Measurements from ENCODE around the gene FOXN3.

The FOXN3 gene

DNA sequence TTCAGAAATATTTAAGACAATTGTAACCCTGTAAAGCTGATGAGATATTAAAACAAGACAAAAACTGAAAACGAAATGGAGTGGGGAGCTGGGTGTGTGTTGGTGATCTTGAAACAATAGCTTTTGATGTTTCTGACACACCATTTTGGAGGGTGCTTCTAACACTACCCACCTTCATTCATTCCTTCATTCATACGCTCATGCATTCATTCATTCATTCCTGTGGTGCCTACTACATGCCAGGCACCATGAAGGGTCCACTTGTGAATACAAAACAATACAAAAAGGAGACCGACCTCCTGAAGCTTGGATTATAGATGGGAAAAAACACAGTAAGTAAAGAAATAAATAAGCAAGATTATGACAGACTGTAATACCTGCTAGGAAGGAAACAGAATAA is 60.5 kb downstream of the FOXN3 start:
- DNase-seq, result no peak

DNA sequence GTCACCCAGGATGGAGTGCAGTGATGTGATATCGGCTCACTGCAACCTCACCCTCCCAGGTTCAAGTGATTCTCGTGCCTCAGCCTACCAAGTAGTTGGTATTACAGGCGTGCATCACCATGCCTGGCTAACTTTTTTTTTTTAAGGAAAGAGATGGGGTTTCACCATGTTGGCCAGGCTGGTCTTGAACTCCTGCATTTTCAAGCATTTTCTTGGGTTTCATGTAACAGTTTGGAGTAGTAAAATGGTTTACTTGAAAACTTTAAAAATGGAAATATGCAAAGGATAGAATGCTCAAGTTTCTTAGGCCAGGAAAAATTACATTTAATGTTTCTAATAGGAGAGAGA is 63.3 kb downstream of the FOXN3 start:
- no peak for DNase-seq

- DNase-seq, result no peak
Observed at GRCh38 chr14:89352976-89353765, 63.9 kb downstream of the FOXN3 start.

- no peak for DNase-seq
Observed at GRCh38 chr14:89351516-89352404, 65.3 kb downstream of the FOXN3 start.

- DNase-seq, result no peak
Observed at GRCh38 chr14:89351221-89351515, 65.9 kb downstream of the FOXN3 start.

DNA sequence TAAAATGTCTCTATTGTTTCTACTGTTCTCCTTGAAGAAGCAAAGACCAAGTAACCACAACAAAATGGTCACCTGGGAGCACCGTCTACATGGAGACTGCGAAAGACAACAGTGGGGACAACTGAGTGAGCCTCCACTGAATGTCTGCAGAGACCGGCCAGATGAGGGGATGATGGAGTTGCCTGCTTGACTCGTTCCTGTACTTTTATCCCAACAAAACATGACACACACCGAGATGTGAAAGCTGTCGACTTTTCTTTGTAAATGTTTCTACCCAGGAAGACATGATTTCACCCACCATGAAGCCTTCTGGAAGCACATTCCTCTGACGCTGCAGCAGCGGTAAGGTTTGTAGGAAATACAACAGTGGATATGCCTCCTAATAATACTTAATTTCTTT is 66.9 kb downstream of the FOXN3 start:
- DNase-seq, result no peak

DNA sequence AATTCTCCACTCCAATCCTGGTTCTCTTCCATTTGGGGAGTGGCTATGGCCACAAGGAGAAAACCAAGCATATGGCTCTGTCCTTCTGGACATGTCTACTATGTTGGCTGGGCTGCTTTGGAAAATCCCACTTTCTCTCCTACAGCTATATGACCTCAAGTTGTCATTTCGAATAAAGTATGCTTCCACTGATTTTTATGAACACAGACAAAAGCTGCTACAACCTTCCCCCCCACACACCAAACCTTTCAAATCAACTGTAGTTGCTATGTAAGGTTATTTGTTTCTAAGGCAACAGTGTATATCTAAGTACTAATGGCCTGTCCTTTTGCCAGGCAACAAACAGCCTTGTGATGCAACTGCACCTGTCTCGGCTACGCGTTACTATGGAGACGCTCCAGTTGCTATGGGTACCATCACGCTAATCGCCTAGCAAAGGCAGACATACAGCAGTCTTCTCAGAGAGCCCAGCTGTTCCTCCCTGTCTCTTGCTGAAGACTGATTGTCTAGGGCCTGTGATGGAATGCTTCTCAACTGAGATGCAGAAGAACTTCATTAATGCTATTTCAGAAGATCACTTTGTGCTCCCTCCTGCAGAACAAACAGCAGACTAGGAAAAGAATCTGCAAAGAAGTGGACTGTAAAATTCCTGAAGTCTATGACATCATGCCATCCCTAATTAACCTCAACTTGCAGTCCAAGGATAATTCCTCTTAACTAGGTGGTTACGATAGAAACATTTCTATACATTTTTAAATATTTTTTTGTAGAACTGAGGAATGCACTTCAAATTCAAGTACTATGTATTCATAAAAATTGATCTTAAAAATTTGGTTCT is 67.6 kb downstream of the FOXN3 start:
- DNase-seq, result peak; percentile 68 to 85

- no peak for DNase-seq
Observed at GRCh38 chr14:89348722-89349121, 68.3 kb downstream of the FOXN3 start.

GRCh38 chr14:89347885-89348284 is 69.1 kb downstream of the FOXN3 start:
- no peak for DNase-seq

DNA sequence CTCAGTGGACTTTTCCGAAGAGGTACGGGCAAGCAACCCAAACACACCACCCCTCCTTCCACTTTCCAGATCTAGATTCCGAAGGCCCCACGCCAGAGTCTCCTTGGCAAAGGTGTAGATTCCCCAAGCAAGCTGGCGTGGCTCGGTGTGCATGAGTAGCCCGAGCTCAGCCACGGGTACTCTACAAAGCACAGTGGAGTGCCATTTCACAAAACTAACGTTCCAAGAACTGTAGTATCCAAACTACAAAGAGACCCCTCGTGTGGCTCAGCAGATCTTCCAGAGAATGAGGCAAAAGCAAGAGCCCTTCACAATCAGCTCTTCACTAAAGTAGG is 72.1 kb downstream of the FOXN3 start:
- DNase-seq, result no peak

- no peak for DNase-seq
Observed at GRCh38 chr14:89343356-89343755, 73.7 kb downstream of the FOXN3 start.

GRCh38 chr14:89342049-89342448 is 75.0 kb downstream of the FOXN3 start:
- DNase-seq, result no peak

- DNase-seq, result no peak
Observed at GRCh38 chr14:89340200-89341181, 76.5 kb downstream of the FOXN3 start.

DNA sequence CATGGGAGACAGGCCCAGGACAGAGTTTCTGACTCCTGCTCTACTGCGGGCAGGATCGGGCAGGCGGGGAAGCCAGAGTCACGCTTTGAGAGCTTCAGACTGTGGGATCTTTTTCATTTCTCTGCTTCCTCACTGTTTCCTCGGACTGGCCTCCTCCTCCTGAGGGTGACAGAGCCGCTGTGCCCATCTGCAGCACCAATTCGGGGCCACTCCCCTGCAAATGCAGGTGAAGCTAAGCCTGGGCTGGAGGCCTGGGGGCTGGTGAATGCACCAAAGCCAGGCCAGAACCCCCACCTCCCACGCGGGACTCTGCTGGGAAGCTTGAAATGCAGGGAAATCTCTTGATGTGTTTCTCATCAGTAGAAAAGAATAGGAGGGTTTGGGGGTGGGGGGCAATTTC is 77.5 kb downstream of the FOXN3 start:
- DNase-seq, result no peak

DNA sequence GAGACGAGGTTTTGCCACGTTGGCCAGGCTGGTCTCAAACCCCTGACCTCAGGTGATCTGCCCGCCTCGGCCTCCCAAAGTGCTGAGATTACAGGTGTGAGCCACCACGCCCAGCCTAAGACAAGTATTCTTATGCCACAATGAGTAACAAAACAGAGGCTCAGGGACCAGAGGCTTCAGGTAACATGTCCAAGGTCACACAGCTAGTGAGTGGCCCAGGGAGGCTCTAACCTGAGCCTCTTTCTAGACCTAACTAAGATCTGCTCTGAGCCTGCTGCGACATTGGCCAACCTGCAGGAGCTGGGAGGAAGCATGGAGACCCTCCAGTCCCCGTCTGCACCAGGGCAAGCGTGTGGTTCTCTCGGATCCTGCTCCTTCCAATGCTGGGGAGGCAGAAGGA is 77.9 kb downstream of the FOXN3 start:
- no peak for DNase-seq

DNA sequence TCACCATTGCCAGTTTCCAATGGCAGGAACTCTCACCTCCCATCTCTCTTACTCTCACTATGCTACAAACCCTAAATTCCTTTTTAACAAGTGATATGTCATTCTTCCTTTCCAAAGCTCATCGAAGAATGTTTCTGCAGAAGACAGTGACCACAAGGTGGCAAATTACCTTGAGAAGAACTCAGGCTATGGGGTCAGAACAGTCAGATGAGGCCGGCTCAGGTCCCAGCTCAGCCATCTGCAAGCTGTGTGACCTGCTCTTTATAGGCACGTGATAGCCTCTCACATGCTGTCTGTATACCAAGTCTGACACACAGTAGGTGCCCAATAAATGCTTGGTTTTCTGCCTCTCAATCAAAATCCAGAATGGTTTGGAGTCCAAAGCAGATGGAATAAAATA is 80.7 kb downstream of the FOXN3 start:
- no peak for DNase-seq

DNA sequence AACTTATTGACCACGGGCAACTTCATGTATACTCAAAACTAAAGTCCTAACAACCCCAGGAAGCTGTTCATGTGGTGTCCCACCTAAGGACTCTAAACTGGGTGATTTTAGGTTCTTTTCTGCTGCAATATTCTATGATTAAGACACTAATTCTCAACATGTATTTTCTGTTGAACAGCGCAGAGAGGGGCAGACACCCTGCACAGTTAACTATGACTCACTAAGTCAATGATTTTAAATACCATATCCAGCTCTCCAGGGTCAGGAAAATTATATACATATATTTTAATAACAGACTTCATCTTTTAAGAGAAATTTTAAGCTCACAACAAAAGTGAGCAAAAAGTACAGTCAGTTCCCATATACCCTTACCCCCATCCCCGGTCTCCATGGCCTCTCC is 85.0 kb downstream of the FOXN3 start:
- DNase-seq, result no peak

- DNase-seq, result no peak
Observed at GRCh38 chr14:89331398-89331797, 85.6 kb downstream of the FOXN3 start.

DNA sequence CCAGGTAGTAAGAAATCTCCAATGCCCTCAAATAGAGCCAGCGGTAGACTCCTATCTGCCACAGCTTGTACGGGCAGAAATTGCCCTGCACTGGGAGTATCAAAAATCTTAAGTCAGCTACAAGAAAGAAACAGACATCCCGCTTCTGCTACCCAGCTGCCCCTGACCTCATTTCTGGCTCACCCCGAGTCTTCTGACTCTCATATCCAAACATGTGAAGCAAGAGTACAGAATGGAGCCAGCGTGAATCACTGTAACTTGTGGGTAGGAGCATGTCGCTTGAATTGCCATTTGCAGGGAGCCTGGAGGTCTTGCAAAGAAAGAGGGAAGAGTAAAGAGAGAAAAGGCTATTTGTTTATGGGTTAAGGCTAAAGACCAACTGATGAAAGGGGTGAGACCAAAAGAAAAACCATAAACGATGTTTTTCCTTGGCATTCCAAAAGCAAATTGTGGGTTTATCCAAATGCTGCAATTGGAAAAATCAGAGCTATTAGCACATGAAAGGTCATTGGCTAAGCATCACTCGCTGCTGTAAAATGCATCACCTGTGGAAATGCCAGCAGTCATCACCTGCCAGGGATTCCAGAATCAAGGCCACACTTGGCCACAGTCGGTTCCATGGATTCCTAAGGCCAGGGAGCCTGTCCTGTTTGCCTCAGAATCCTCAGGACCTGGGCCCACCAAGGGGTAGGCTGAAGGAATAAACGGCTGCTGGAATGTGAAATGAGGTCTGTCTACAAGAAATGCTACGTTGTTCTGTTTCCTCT is 86.6 kb downstream of the FOXN3 start:
- no peak for DNase-seq

- no peak for DNase-seq
Observed at GRCh38 chr14:89327771-89328212, 89.2 kb downstream of the FOXN3 start.

DNA sequence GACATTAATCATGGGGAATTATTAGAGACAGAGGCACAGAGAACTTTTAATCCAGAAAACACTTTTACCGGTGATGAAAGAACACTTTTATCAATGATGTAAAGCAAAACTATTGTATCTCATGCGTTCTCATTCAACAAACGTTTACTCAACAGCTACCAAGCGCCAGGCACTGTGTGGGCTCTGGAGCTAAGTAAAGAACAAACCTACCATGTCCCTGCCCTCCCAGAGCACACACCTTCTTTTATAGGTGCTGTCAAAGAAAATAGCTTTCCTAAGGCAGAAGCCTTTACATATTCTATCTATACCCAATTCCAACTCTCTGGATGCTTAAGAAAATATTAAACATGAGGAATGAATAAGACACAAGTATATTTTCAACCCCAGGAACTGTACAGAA is 91.1 kb downstream of the FOXN3 start:
- DNase-seq, result no peak
